ENCODE data around the gene FBF1. TPM values are rescaled to one million over a fixed set of nuclear protein-coding genes. Genes with fewer than 3 reads are reported as not detected.

FBF1 gene
- total and polyA plus RNA-seq, 2 of the 8 experiments (the other 6 are each of a cell fraction or from before 2014, with no cell fraction given): 8.1 to 13.1 TPM

GRCh38 chr17:75909051-75909811, 31.6 kb downstream of the FBF1 start:
- Histone ChIP-seq H2AFZ (ENCODE audit: low read length) (no peak overlapping the region), H3K4me3 (ENCODE audit: extremely low read depth in 1 of 4, insufficient read depth in 2 of 4, low read depth in 3 of 4, low read length in 4 of 4) (no peak overlapping the region), H2BK120ac (replicated peaks; ENCODE audit: low read depth, low read length) (no peak overlapping the region), H4K20me1 (replicated peaks in 1 of 2; ENCODE audit: control insufficient read depth in 1 of 2, insufficient read depth in 2 of 2, low read length in 2 of 2) (no peaks in the 10 kb centered on the region), H3K79me2 (ENCODE audit: control insufficient read depth in 1 of 2, insufficient read depth in 2 of 2, low read length in 2 of 2) (no peaks in the 10 kb centered on the region), H2BK5ac (ENCODE audit: low read depth, low read length) (no peak overlapping the region), H3K36me3 (ENCODE audit: control insufficient read depth in 2 of 4, insufficient read depth in 4 of 4, low read length in 3 of 4) (no peaks in the 10 kb centered on the region), H2BK20ac (ENCODE audit: low read length) (no peak overlapping the region), H2BK15ac (ENCODE audit: low read length) (no peak overlapping the region), H3K4ac (replicated peaks; ENCODE audit: insufficient read length, low read depth, low read length) (no peak overlapping the region), H3K4me1 (replicated peaks in 1 of 4; ENCODE audit: control insufficient read depth in 3 of 4, insufficient read depth in 4 of 4, low read length in 3 of 4) (no peaks in the 10 kb centered on the region; a peak in 2 of 7 replicates), H3K18ac (ENCODE audit: extremely low read depth, low read length) (no peak overlapping the region), H4K8ac (ENCODE audit: extremely low read depth, insufficient read depth, low read length) (no peak overlapping the region), H3K27ac (ENCODE audit: low read depth, low read length) (no peak overlapping the region), H3K9ac (replicated peaks in 1 of 4; ENCODE audit: extremely low read depth in 1 of 4, low read depth in 3 of 4, low read length in 3 of 4) (no peak overlapping the region), H4K91ac (replicated peaks; ENCODE audit: insufficient read length, low read length) (no peak overlapping the region), H3K23ac (ENCODE audit: insufficient read length) (no peak overlapping the region), H3K14ac (ENCODE audit: insufficient read length) (no peak overlapping the region), H3K9me3 (ENCODE audit: insufficient read depth in 2 of 2, low read depth in 1 of 2, low read length in 1 of 2) (no peaks in the 10 kb centered on the region), H3K56ac (replicated peaks; ENCODE audit: insufficient read length, low read depth, low read length) (no peak overlapping the region), H2BK12ac (ENCODE audit: low read depth, low read length) (no peak overlapping the region), H3K4me2 (ENCODE audit: insufficient read depth in 1 of 2, low read depth in 2 of 2, low read length in 2 of 2) (no peak overlapping the region), H4K5ac (ENCODE audit: insufficient read length, low read depth, low read length) (no peak overlapping the region), H3K79me1 (ENCODE audit: low read depth, low read length) (no peaks in the 10 kb centered on the region), H3K23me2 (ENCODE audit: low read depth, low read length) (no peaks in the 10 kb centered on the region), H2AK5ac (ENCODE audit: low read depth, low read length) (no peak overlapping the region), H3K27me3 (replicated peaks in 1 of 4; ENCODE audit: control insufficient read depth in 3 of 4, extremely low read depth in 1 of 4, insufficient read depth in 3 of 4, low read length in 3 of 4) (no peaks in the 10 kb centered on the region)
- POLR2A ChIA-PET (ENCODE audit: partially characterized antibody): interaction anchor here (0.9 to 3.0 kb wide), 9 partner anchors 10 to 171 kb away, joined by 3 to 16 read pairs (median 4); partner anchors contain the start of genes FBF1 and TRIM65
- no peak for DNase-seq (ENCODE audit: low read depth in 1 of 2, low spot score in 2 of 2)
- TF ChIP-seq SRF (IDR thresholded peaks at IDR 0.05; ENCODE audit: low read depth, low read length): no peak
- TF ChIP-seq KDM1A (IDR thresholded peaks at IDR 0.05; ENCODE audit: borderline replicate concordance, low read length): no peak
- TF ChIP-seq SP4 (IDR thresholded peaks at IDR 0.05; ENCODE audit: low read length): no peak
- no peak for TF ChIP-seq POU5F1 (IDR thresholded peaks at IDR 0.05; ENCODE audit: low read depth, low read length)
- no peak for TF ChIP-seq TAF7 (optimal IDR thresholded peaks at IDR 0.05; ENCODE audit: borderline replicate concordance, low read depth, low read length)
- TF ChIP-seq JUND (IDR thresholded peaks at IDR 0.05; ENCODE audit: low read length): no peak
- no peak for FAIRE-seq
- WGBS, 2 experiments (ENCODE audit: extremely low coverage in 1 of 2, insufficient coverage in 1 of 2, insufficient read length in 1 of 2, insufficient replicate concordance in 2 of 2, low coverage in 1 of 2, low lambda C conversion rate in 2 of 2, missing lambda C conversion rate in 1 of 2): 85% methylated on average over 14 of the region's 14 CpGs; no CpG with 5 or more reads in 1 of the 2 experiments
- CTCF ChIA-PET (ENCODE audit: partially characterized antibody): interaction anchor here (0.7 to 51.3 kb wide), 11 partner anchors 7 to 258 kb away, joined by 3 to 885 read pairs (median 4); partner anchors contain the start of gene CDK3
